Type B pancreatic cell (in vitro differentiated cells): Measurements from ENCODE around the gene GPHN. TPM values are rescaled to one million over a fixed set of nuclear protein-coding genes. Genes with fewer than 3 reads are reported as not detected.

Experiments used
- DNase-seq: peaks from one replicate; pipeline ENCODE4 v3.0.0; 2021; ENCODE audit warnings: mixed read lengths; ENCODE audit not compliant: unreplicated experiment; ENCODE audit errors: extremely low spot score
- H3K27ac Mint-ChIP-seq: 2 replicates; pipeline ENCODE4 v1.8.0; 2021; ENCODE audit warnings: mild to moderate bottlenecking, mixed read lengths
- H3K27me3 Mint-ChIP-seq: 2 replicates; pipeline ENCODE4 v1.8.0; 2021; ENCODE audit warnings: mixed read lengths
- H3K36me3 Mint-ChIP-seq: 2 replicates; pipeline ENCODE4 v1.8.0; 2021; ENCODE audit warnings: mixed read lengths
- H3K4me1 Mint-ChIP-seq: one replicate; pipeline ENCODE4 v1.8.0; 2021; ENCODE audit warnings: mixed read lengths; ENCODE audit not compliant: unreplicated experiment
- H3K4me3 Mint-ChIP-seq: 2 replicates; pipeline ENCODE4 v1.8.0; 2021; ENCODE audit warnings: mild to moderate bottlenecking, mixed read lengths
- H3K9me3 Mint-ChIP-seq: 2 replicates; pipeline ENCODE4 v1.8.0; 2021; ENCODE audit warnings: mixed read lengths
- total RNA-seq: library from RNA; stranded (reverse); gene quantifications from 2 replicates; pipeline ENCODE4 v1.2.1, GENCODE V29; 2021; ENCODE audit warnings: low replicate concordance
- TF ChIP-seq, protein P1 (sequence below): fragments of 200-600 bp; sonication (generic); conservative IDR thresholded peaks from 2 replicates; pipeline ENCODE4 v1.5.0; 2021; ENCODE audit warnings: antibody characterized with exemption, mild to moderate bottlenecking

GPHN gene
- total RNA-seq, 1 donor from 2014 or later, result 38.9 TPM

DNA sequence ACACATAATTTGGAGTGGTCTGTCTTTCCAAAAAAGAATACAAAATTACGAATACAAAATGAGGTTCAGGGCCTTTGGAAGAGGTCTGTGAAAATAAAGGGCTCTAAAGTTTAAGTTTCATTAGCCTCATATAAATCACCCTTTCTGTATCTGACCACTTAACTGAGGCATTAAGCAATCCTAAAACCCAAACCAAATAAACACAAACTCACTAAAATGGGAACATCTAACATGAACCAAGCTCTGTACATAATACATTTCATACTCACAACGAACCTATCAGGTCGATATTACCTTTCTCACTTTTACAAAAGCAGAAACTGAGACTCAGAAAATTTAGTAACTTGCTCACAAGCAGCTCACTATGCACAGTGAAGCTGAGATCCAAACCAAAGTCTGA lies 22.9 kb upstream of the GPHN start:
- TF ChIP-seq, protein P1, sequence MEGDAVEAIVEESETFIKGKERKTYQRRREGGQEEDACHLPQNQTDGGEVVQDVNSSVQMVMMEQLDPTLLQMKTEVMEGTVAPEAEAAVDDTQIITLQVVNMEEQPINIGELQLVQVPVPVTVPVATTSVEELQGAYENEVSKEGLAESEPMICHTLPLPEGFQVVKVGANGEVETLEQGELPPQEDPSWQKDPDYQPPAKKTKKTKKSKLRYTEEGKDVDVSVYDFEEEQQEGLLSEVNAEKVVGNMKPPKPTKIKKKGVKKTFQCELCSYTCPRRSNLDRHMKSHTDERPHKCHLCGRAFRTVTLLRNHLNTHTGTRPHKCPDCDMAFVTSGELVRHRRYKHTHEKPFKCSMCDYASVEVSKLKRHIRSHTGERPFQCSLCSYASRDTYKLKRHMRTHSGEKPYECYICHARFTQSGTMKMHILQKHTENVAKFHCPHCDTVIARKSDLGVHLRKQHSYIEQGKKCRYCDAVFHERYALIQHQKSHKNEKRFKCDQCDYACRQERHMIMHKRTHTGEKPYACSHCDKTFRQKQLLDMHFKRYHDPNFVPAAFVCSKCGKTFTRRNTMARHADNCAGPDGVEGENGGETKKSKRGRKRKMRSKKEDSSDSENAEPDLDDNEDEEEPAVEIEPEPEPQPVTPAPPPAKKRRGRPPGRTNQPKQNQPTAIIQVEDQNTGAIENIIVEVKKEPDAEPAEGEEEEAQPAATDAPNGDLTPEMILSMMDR, result no peak
- Mint-ChIP-seq H3K27me3 (peaks cover 2% of the 10 kb centered on the region), H3K27ac (no peak overlapping the region), H3K36me3 (no peaks in the 10 kb centered on the region), H3K4me3 (no peak overlapping the region), H3K4me1 (no peaks in the 10 kb centered on the region), H3K9me3 (peaks cover 8% of the 10 kb centered on the region)
- DNase-seq, result no peak

DNA sequence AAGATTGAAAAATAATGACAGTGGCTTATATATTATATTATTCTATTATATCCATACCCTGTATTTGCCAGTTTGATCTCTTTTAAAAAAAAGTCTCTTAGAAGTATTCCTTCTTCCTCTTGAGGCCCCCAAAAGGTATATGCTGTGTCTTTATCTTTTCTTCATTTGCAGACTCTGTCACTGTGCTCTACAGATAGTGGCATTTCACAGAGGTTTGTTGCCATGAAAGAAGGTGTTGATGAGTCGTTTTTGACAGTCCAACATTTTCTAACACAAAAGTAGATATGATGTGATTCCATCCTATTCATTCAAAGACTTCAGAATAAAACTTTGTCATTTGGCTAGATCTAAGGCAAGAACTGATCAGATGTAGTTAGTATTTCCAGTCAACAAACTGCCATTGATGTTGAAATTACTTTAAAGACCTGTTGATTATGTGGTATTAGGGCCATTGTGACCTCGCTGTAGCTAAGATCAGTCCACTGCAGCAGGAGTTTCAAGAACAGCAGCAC lies 22.0 kb upstream of the GPHN start, which contains the start of gene CCDC196:
Gene CCDC196 (plus strand): TSS at position 462 of the 512 bp plus-strand sequence. CDS start 132 bp downstream, outside the sequence.
- H3K36me3 Mint-ChIP-seq, result no peaks in the 10 kb centered on the region
- no peaks in the 10 kb centered on the region for H3K4me1 Mint-ChIP-seq
- peaks cover 8% of the 10 kb centered on the region for H3K9me3 Mint-ChIP-seq
- TF ChIP-seq, protein P1, result no peak
- H3K27me3 Mint-ChIP-seq, result peaks cover 2% of the 10 kb centered on the region
- no peak within 1 kb of the TSS for H3K27ac Mint-ChIP-seq
- no peak within 1 kb of the TSS for H3K4me3 Mint-ChIP-seq
- DNase-seq, result no peak

DNA sequence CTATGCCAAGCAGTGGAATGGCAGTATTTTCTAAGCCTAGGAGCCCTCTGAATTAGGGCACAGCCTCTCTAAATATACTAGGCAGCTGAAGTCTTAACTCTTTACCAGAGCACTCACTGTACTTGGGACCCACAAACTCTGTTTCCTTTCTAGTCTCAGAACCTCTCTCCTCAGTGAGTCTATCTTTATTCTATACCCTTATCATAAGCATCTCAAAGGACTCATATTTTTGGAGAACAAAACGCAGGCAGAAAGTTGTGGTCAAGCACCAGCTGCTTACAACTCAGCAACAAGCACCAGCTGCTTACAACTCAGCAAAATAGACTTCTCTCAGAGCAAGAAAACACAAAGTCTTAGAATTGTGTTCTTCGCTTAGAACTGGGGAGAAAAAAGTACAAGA lies 20.8 kb upstream of the GPHN start:
- TF ChIP-seq, protein P1, result no peak
- no peak for DNase-seq
- peaks cover 8% of the 10 kb centered on the region for H3K9me3 Mint-ChIP-seq
- no peak overlapping the region for H3K27ac Mint-ChIP-seq
- no peaks in the 10 kb centered on the region for H3K36me3 Mint-ChIP-seq
- no peak overlapping the region for H3K4me3 Mint-ChIP-seq
- no peaks in the 10 kb centered on the region for H3K4me1 Mint-ChIP-seq
- H3K27me3 Mint-ChIP-seq, result peaks cover 2% of the 10 kb centered on the region

DNA sequence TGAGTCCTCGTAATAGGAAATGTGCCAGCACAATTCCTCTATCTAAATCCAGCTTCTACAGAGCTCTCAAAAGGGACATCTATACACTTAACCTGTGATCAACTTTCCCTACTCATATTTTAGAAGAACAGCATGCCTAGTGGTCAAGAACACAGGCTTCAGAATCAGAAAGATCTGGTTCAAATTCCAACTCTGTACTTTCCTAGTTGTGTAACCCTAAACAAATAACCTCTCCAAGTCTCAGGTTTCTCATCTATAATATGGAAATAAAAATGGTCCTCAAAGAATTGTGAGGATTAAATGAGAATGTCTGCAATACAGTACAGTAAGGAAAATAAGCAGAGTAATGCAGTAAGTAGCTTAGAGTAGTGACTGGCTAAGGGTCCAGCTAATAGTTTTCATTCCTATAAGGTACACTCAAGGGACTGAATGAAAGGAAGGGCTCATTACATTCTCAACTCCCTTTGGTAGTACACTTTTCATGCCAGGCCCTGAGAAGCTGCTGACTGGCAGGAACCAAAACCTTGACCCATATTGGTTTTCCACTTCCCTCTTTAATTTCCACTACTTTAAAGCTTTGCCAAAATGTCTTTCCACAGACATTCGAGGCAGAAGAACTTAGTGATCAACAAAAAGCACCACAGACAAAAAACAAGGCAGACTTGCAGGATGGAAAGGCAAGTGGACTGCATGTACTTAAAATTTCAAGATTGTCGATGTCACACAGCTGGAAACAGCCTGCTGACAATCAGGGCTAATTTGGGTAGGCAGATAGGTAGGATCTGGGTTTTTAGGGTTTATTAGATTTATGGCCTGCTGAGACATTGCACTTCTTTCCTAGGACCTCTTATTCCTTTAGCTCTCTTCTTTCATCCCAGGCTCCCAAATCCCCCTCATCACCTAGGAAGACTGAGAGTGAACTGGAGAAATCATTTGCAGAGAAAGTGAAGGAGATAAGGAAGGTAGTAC lies 17.5 kb upstream of the GPHN start:
- DNase-seq, result no peak
- TF ChIP-seq, protein P1, result no peak
- H3K36me3 Mint-ChIP-seq, result no peaks in the 10 kb centered on the region
- H3K4me3 Mint-ChIP-seq, result no peak overlapping the region
- H3K27ac Mint-ChIP-seq, result no peak overlapping the region
- peaks cover 3% of the 10 kb centered on the region for H3K4me1 Mint-ChIP-seq
- H3K27me3 Mint-ChIP-seq, result peaks cover 2% of the 10 kb centered on the region
- no peaks in the 10 kb centered on the region for H3K9me3 Mint-ChIP-seq

DNA sequence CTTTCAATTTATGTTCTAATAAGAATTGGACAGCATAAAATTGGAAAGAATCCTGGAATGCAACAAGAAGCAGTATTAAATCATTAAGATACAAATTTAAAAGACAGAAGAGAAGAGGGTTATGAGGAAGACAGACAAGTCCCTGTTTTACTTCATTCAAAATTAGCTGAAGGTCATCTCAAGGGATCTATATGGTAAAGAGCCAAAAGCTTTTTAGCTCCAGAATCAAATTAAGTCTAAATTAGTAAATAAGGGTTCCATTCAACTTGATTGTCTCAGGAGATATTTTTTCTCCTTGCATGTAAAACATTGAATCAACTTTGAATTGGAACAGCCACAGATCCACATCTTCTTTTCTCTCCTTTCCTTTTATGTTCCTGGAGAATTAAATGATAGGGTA lies 14.2 kb upstream of the GPHN start:
- no peak for DNase-seq
- H3K4me1 Mint-ChIP-seq, result peaks cover 8% of the 10 kb centered on the region
- H3K9me3 Mint-ChIP-seq, result no peaks in the 10 kb centered on the region
- H3K27ac Mint-ChIP-seq, result no peak overlapping the region
- H3K27me3 Mint-ChIP-seq, result peaks cover 2% of the 10 kb centered on the region
- no peak overlapping the region for H3K4me3 Mint-ChIP-seq
- H3K36me3 Mint-ChIP-seq, result no peaks in the 10 kb centered on the region
- TF ChIP-seq, protein P1, result no peak
